NCI-H510A treated with DMSO at 0.1 percent for 48 hours (cell line): ENCODE measurements around the gene MYLK4.

Source experiments
- DNase-seq: peaks from one replicate; lab custom pipeline; 2025; lab: John Stamatoyannopoulos, UW

Gene MYLK4

GRCh38 chr6:2733324-2733723, 17.4 kb downstream of the MYLK4 start:
- no peak for DNase-seq

GRCh38 chr6:2732503-2733089, 18.1 kb downstream of the MYLK4 start:
- DNase-seq: no peak

- no peak for DNase-seq
These were observed 19.3 kb downstream of the MYLK4 start for GRCh38 chr6:2731281-2731909.

- no peak for DNase-seq
These were observed 20.2 kb downstream of the MYLK4 start for GRCh38 chr6:2730353-2731107.

- DNase-seq: no peak
These were observed 20.8 kb downstream of the MYLK4 start for GRCh38 chr6:2729921-2730320.

- no peak for DNase-seq
These were observed 24.6 kb downstream of the MYLK4 start for GRCh38 chr6:2725999-2726567.

GRCh38 chr6:2725364-2725988, 25.2 kb downstream of the MYLK4 start:
- no peak for DNase-seq

- no peak for DNase-seq
These were observed 29.5 kb downstream of the MYLK4 start for GRCh38 chr6:2721219-2721618.

GRCh38 chr6:2719093-2719455, 31.6 kb downstream of the MYLK4 start:
- no peak for DNase-seq

- DNase-seq: no peak
These were observed 32.2 kb downstream of the MYLK4 start for GRCh38 chr6:2718334-2719092.

- no peak for DNase-seq
These were observed 33.6 kb downstream of the MYLK4 start for GRCh38 chr6:2716936-2717700.

- DNase-seq: no peak
These were observed 35.0 kb downstream of the MYLK4 start for GRCh38 chr6:2715737-2716136.

GRCh38 chr6:2714111-2714895, 36.4 kb downstream of the MYLK4 start:
- DNase-seq: no peak

GRCh38 chr6:2713473-2714110, 37.1 kb downstream of the MYLK4 start:
- DNase-seq: no peak

GRCh38 chr6:2712102-2712501, 38.6 kb downstream of the MYLK4 start:
- no peak for DNase-seq

- DNase-seq: no peak
These were observed 40.3 kb downstream of the MYLK4 start for GRCh38 chr6:2710412-2710811.

- no peak for DNase-seq
These were observed 42.3 kb downstream of the MYLK4 start for GRCh38 chr6:2708456-2708855.

- DNase-seq: no peak
These were observed 44.2 kb downstream of the MYLK4 start for GRCh38 chr6:2706558-2706957.

- no peak for DNase-seq
These were observed 45.5 kb downstream of the MYLK4 start for GRCh38 chr6:2705256-2705655.

- DNase-seq: no peak
These were observed 53.4 kb downstream of the MYLK4 start for GRCh38 chr6:2697291-2697690.
